Liver (tissue), 9 donors: Measurements from ENCODE around the gene PITPNC1. TPM values are rescaled to one million over a fixed set of nuclear protein-coding genes. Genes with fewer than 3 reads are reported as not detected.
A peak's percentile ranks its signal among the peaks of the same experiment; 100 is the strongest.

Source experiments
- DNase-seq: peaks from one replicate; pipeline ENCODE4 v3.0.0-alpha.2; 2017; ENCODE audit warnings: low spot score
- H3K27ac ChIP-seq, 2 donors: one replicate each; pipeline ENCODE4 v1.7.0; 2013; ENCODE audit warnings: inconsistent platforms in 2 of 2, low read length in 2 of 2, control low read depth in 1 of 2, low read depth in 1 of 2, mild to moderate bottlenecking in 1 of 2
- H3K27me3 ChIP-seq, 4 donors: one replicate each; pipeline versions ENCODE4 v1.6.1 to v1.7.0; 2013; ENCODE audit warnings: low read length in 3 of 4, inconsistent platforms in 1 of 4, mild to moderate bottlenecking in 1 of 4, moderate library complexity in 1 of 4; ENCODE audit not compliant: control insufficient read depth in 4 of 4, insufficient read depth in 4 of 4
- H3K36me3 ChIP-seq, 4 donors: one replicate each; pipeline versions ENCODE4 v1.6.1 to v1.7.0; 2013; ENCODE audit warnings: low read length in 3 of 4, mild to moderate bottlenecking in 3 of 4, low read depth in 1 of 4, moderate library complexity in 1 of 4; ENCODE audit not compliant: control insufficient read depth in 4 of 4, insufficient read depth in 3 of 4
- H3K4me1 ChIP-seq, 4 donors: one replicate each; pipeline versions ENCODE4 v1.6.1 to v1.7.0; 2013; ENCODE audit warnings: low read length in 3 of 4, mild to moderate bottlenecking in 3 of 4, moderate library complexity in 1 of 4; ENCODE audit not compliant: control insufficient read depth in 4 of 4, insufficient read depth in 4 of 4
- H3K4me3 ChIP-seq, 3 donors: one replicate each; pipeline versions ENCODE4 v1.6.1 to v1.7.0; 2013; ENCODE audit warnings: low read length in 3 of 3, control low read depth in 1 of 3, low read depth in 1 of 3, mild to moderate bottlenecking in 1 of 3
- H3K9ac ChIP-seq, 2 donors: one replicate each; pipeline ENCODE4 v1.7.0; 2013; ENCODE audit warnings: low read length in 2 of 2, mild to moderate bottlenecking in 2 of 2, moderate library complexity in 2 of 2, control low read depth in 1 of 2, low read depth in 1 of 2
- H3K9me3 ChIP-seq, 4 donors: one replicate each; pipeline versions ENCODE4 v1.6.1 to v1.7.0; 2013; ENCODE audit warnings: low read length in 3 of 4; ENCODE audit not compliant: control insufficient read depth in 4 of 4
- EGR1 ChIP-seq, 2 donors: IDR thresholded peaks; 2 replicates each; pipeline ENCODE4 v1.6.1; 2016 to 2018; ENCODE audit warnings: antibody characterized with exemption in 2 of 2, low read depth in 2 of 2
- FOXA1 ChIP-seq: IDR thresholded peaks from 2 replicates; pipeline ENCODE4 v1.6.1; 2016; ENCODE audit warnings: antibody characterized with exemption
- FOXA2 ChIP-seq: IDR thresholded peaks from 2 replicates; pipeline ENCODE4 v1.6.1; 2016; ENCODE audit warnings: antibody characterized with exemption
- GABPA ChIP-seq, 2 donors: IDR thresholded peaks in 1 of 2; conservative IDR thresholded peaks in 1 of 2; 2 replicates each; pipeline ENCODE4 v1.6.1; 2016; ENCODE audit warnings: antibody characterized with exemption in 2 of 2, mild to moderate bottlenecking in 1 of 2, moderate library complexity in 1 of 2
- HNF4A ChIP-seq, 2 donors: conservative IDR thresholded peaks; 2 replicates each; pipeline ENCODE4 v1.6.1; 2016; ENCODE audit warnings: antibody characterized with exemption in 2 of 2, mild to moderate bottlenecking in 2 of 2
- HNF4G ChIP-seq: IDR thresholded peaks from 2 replicates; pipeline ENCODE4 v1.6.1; 2016; ENCODE audit warnings: antibody characterized with exemption
- JUND ChIP-seq, 2 donors: IDR thresholded peaks; 2 replicates each; pipeline ENCODE4 v1.6.1; 2016; ENCODE audit warnings: antibody characterized with exemption in 2 of 2
- NR2F2 ChIP-seq: IDR thresholded peaks from 2 replicates; pipeline ENCODE4 v1.6.1; 2016; ENCODE audit warnings: antibody characterized with exemption
- RAD21 ChIP-seq, 2 donors: IDR thresholded peaks; 2 replicates each; pipeline ENCODE4 v1.6.1; 2016; ENCODE audit warnings: antibody characterized with exemption in 2 of 2, mild to moderate bottlenecking in 2 of 2
- RXRA ChIP-seq, 2 donors: IDR thresholded peaks; 2 replicates each; pipeline ENCODE4 v1.6.1; 2017 to 2018; ENCODE audit warnings: antibody characterized with exemption in 2 of 2, mild to moderate bottlenecking in 1 of 2
- SP1 ChIP-seq: IDR thresholded peaks from 2 replicates; pipeline ENCODE4 v1.6.1; 2018; ENCODE audit warnings: antibody characterized with exemption, mild to moderate bottlenecking
- TAF1 ChIP-seq: conservative IDR thresholded peaks from 2 replicates; pipeline ENCODE4 v1.6.1; 2016; ENCODE audit warnings: antibody characterized with exemption, mild to moderate bottlenecking
- YY1 ChIP-seq: IDR thresholded peaks from 2 replicates; pipeline ENCODE4 v1.6.1; 2016; ENCODE audit warnings: antibody characterized with exemption, mild to moderate bottlenecking
- WGBS: extraction: QIAGEN DNeasy Blood & Tissue Kit; methylation state at CpG from one replicate; pipeline ENCODE4 v1.1.7; 2013; 5-methylcytosine and 5-hydroxymethylcytosine counted together
- polyA plus RNA-seq, 2 donors: library from polyadenylated mRNA; stranded (reverse) in 1 of 2; unstranded in 1 of 2; fragments of 200-250 nt in 1 of 2; fragments of >200 nt in 1 of 2; fragmentation: Nextera tagmentation in 1 of 2; extraction: Ambion mirVana in 1 of 2; gene quantifications; one replicate each; pipeline versions ENCODE4 v1.2.1 to v1.2.3, GENCODE V29; 2013 to 2015
- total RNA-seq, 2 donors: library from RNA; depleted of rRNA; stranded (reverse); fragments of >200 nt; gene quantifications; one replicate each; pipeline ENCODE4 v1.2.3, GENCODE V29; 2014
- TF ChIP-seq, protein P1 (sequence below): IDR thresholded peaks from 2 replicates; pipeline ENCODE4 v1.6.1; 2016; ENCODE audit warnings: antibody characterized with exemption
- TF ChIP-seq, protein P2 (sequence below): IDR thresholded peaks from 2 replicates; pipeline ENCODE4 v1.6.1; 2016; ENCODE audit warnings: antibody characterized with exemption
- TF ChIP-seq, protein P3 (sequence below): IDR thresholded peaks from 2 replicates; pipeline ENCODE4 v1.6.1; 2016; ENCODE audit warnings: antibody characterized with exemption, mild to moderate bottlenecking
- TF ChIP-seq, protein P4 (sequence below): fragments of 150-350 bp; IDR thresholded peaks from 2 replicates; pipeline ENCODE4 v1.5.1; 2017; ENCODE audit warnings: improper control_type of control experiment, low read depth, low read length; ENCODE audit not compliant: missing input control
- TF ChIP-seq, protein P5 (sequence below): IDR thresholded peaks from 2 replicates; pipeline ENCODE4 v1.6.1; 2016; ENCODE audit warnings: antibody characterized with exemption
- donor health status: healthy.
- donor health status: healthy.
- donor health status: healthy.
- donor health status: healthy.
- donor health status: healthy.

The PITPNC1 gene
- total and polyA plus RNA-seq, 4 donors: 2.3 to 10.2 (median 5.7) TPM

DNA sequence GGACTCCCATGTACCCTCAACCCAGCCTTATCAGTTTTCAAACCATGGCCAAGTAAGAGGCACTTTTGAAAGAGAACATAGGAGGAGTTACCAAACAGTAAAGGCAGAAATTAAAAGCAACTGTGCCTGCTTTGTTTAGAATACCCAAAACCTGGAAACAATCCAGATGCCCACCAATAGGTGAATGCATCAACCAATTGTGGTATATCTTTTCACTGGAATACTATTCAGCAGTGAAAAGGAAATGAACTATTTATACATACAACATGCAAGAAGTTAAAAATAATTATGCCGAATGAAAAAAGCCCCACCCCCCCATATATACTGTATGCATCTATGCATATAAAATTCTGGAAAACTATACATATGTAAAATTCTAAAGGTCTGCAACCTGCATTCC is 37.0 kb downstream of the PITPNC1 start:
- Histone ChIP-seq H3K9ac (no peak overlapping the region), H3K4me1 (peaks cover 7 to 28% (median 22%) of the 10 kb centered on the region in 4 donors), H3K9me3 (no peaks in the 10 kb centered on the region), H3K27ac (no peak overlapping the region), H3K36me3 (no peaks in the 10 kb centered on the region), H3K4me3 (no peak overlapping the region), H3K27me3 (no peaks in the 10 kb centered on the region)
- TF ChIP-seq, protein P1, sequence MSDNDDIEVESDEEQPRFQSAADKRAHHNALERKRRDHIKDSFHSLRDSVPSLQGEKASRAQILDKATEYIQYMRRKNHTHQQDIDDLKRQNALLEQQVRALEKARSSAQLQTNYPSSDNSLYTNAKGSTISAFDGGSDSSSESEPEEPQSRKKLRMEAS: no peak
- WGBS: 97% methylated on average over 1 of the region's 1 CpG
- no peak for DNase-seq

DNA sequence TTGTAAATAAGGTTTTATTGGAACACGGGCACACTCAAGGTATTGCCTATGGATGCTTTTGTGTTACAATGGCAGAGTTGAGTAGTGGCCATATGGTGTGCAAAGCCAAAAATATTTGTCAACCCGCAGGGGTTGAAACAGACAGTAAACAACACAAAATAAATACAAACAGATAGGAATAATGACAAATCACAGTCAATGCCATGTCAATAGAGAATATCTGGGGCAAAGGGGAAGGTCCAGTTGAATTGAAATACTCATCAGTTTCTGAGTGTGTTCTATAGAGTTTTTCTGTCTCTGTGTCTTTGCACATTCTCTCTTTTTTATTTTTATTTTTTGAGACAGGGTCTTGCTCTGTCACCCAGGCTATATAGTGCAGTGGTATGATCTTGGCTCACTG is 37.5 kb downstream of the PITPNC1 start:
- TF ChIP-seq, protein P1: no peak
- peak; percentile 75 for TF ChIP-seq FOXA1
- no peak for TF ChIP-seq EGR1 (IDR thresholded peaks at IDR 0.05; ENCODE audit: low read depth in 2 of 2)
- TF ChIP-seq GABPA (IDR thresholded peaks at IDR 0.05 in 1 of 2, conservative IDR thresholded peaks at IDR 0.05 in 1 of 2): no peak
- TF ChIP-seq NR2F2: no peak
- TF ChIP-seq, protein P2, sequence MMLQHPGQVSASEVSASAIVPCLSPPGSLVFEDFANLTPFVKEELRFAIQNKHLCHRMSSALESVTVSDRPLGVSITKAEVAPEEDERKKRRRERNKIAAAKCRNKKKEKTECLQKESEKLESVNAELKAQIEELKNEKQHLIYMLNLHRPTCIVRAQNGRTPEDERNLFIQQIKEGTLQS: no peak
- TF ChIP-seq RXRA (IDR thresholded peaks at IDR 0.05): peak; percentile 76 to 77
- TF ChIP-seq HNF4A (conservative IDR thresholded peaks at IDR 0.05): peak; percentile 43
- TF ChIP-seq RAD21 (IDR thresholded peaks at IDR 0.05): peak in 1 of 2 donors; percentile 6
- no peak for TF ChIP-seq HNF4G
- TF ChIP-seq, protein P3, sequence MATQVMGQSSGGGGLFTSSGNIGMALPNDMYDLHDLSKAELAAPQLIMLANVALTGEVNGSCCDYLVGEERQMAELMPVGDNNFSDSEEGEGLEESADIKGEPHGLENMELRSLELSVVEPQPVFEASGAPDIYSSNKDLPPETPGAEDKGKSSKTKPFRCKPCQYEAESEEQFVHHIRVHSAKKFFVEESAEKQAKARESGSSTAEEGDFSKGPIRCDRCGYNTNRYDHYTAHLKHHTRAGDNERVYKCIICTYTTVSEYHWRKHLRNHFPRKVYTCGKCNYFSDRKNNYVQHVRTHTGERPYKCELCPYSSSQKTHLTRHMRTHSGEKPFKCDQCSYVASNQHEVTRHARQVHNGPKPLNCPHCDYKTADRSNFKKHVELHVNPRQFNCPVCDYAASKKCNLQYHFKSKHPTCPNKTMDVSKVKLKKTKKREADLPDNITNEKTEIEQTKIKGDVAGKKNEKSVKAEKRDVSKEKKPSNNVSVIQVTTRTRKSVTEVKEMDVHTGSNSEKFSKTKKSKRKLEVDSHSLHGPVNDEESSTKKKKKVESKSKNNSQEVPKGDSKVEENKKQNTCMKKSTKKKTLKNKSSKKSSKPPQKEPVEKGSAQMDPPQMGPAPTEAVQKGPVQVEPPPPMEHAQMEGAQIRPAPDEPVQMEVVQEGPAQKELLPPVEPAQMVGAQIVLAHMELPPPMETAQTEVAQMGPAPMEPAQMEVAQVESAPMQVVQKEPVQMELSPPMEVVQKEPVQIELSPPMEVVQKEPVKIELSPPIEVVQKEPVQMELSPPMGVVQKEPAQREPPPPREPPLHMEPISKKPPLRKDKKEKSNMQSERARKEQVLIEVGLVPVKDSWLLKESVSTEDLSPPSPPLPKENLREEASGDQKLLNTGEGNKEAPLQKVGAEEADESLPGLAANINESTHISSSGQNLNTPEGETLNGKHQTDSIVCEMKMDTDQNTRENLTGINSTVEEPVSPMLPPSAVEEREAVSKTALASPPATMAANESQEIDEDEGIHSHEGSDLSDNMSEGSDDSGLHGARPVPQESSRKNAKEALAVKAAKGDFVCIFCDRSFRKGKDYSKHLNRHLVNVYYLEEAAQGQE: no peak
- no peak for TF ChIP-seq TAF1
- peak in 1 of 2 donors; percentile 23 for TF ChIP-seq JUND (IDR thresholded peaks at IDR 0.05)
- TF ChIP-seq, protein P4, sequence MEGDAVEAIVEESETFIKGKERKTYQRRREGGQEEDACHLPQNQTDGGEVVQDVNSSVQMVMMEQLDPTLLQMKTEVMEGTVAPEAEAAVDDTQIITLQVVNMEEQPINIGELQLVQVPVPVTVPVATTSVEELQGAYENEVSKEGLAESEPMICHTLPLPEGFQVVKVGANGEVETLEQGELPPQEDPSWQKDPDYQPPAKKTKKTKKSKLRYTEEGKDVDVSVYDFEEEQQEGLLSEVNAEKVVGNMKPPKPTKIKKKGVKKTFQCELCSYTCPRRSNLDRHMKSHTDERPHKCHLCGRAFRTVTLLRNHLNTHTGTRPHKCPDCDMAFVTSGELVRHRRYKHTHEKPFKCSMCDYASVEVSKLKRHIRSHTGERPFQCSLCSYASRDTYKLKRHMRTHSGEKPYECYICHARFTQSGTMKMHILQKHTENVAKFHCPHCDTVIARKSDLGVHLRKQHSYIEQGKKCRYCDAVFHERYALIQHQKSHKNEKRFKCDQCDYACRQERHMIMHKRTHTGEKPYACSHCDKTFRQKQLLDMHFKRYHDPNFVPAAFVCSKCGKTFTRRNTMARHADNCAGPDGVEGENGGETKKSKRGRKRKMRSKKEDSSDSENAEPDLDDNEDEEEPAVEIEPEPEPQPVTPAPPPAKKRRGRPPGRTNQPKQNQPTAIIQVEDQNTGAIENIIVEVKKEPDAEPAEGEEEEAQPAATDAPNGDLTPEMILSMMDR: no peak
- TF ChIP-seq YY1: no peak
- TF ChIP-seq, protein P5, sequence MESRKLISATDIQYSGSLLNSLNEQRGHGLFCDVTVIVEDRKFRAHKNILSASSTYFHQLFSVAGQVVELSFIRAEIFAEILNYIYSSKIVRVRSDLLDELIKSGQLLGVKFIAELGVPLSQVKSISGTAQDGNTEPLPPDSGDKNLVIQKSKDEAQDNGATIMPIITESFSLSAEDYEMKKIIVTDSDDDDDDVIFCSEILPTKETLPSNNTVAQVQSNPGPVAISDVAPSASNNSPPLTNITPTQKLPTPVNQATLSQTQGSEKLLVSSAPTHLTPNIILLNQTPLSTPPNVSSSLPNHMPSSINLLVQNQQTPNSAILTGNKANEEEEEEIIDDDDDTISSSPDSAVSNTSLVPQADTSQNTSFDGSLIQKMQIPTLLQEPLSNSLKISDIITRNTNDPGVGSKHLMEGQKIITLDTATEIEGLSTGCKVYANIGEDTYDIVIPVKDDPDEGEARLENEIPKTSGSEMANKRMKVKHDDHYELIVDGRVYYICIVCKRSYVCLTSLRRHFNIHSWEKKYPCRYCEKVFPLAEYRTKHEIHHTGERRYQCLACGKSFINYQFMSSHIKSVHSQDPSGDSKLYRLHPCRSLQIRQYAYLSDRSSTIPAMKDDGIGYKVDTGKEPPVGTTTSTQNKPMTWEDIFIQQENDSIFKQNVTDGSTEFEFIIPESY: no peak
- peak; percentile 80 for TF ChIP-seq SP1
- peak; percentile 85 for TF ChIP-seq FOXA2
- H3K27me3 ChIP-seq: no peaks in the 10 kb centered on the region
- no peaks in the 10 kb centered on the region for H3K36me3 ChIP-seq
- H3K4me3 ChIP-seq: no peak overlapping the region
- H3K9me3 ChIP-seq: no peaks in the 10 kb centered on the region
- peaks cover 7 to 28% (median 22%) of the 10 kb centered on the region in 4 donors for H3K4me1 ChIP-seq
- WGBS: 65% methylated on average over 2 of the region's 2 CpGs
- no peak overlapping the region for H3K9ac ChIP-seq
- no peak for DNase-seq
- peak overlapping the region; percentile 44 to 51 for H3K27ac ChIP-seq
